Stimulated activated CD4-positive, alpha-beta T cell treated with anti-CD3 and anti-CD28 coated beads, Interleukin-12 subunit alpha, Interleukin-12 subunit beta, amount 100 ng/mL, for 48 hours (primary cell): Measurements from ENCODE around the gene HSPB6.

Experiments
- DNase-seq, 3 donors: peaks; one replicate each; pipeline ENCODE4 v3.0.0-alpha.2; 2020; ENCODE audit warnings: low read depth in 2 of 3, low spot score in 1 of 3

The HSPB6 gene

GRCh38 chr19:35767288-35768081 is 10.7 kb upstream of the HSPB6 start:
- no peak for DNase-seq

- no peak for DNase-seq
These were observed 9.8 kb upstream of the HSPB6 start for GRCh38 chr19:35766571-35767104.

- DNase-seq, result no peak
These were observed 7.8 kb upstream of the HSPB6 start for GRCh38 chr19:35764432-35765315.

- no peak for DNase-seq
These were observed 4.0 kb upstream of the HSPB6 start for GRCh38 chr19:35760711-35761349.

- no peak for DNase-seq
These were observed 2.9 kb upstream of the HSPB6 start for GRCh38 chr19:35759697-35760096.

- peak; percentile 96 to 99 (median 98) for DNase-seq
These were observed 1.1 kb upstream of the HSPB6 start, which contains the start of gene PROSER3 for GRCh38 chr19:35757749-35758608. Gene PROSER3 (plus strand): TSS chr19:35758176. CDS start chr19:35758216, 40 bp downstream.

- no peak for DNase-seq
These were observed 461 bp upstream of the HSPB6 start for GRCh38 chr19:35757231-35757748.

- peak in 2 of 3 donors; percentile 36 to 41 for DNase-seq
These were observed 1.1 kb downstream of the HSPB6 start for GRCh38 chr19:35755550-35756376.

GRCh38 chr19:35755131-35755549 is 1.7 kb downstream of the HSPB6 start:
- no peak for DNase-seq

GRCh38 chr19:35754370-35755130 is 2.3 kb downstream of the HSPB6 start:
- no peak for DNase-seq

GRCh38 chr19:35753634-35754369 is 3.0 kb downstream of the HSPB6 start:
- no peak for DNase-seq

GRCh38 chr19:35752746-35753350 is 4.0 kb downstream of the HSPB6 start:
- DNase-seq, result no peak

GRCh38 chr19:35751839-35752745 is 4.7 kb downstream of the HSPB6 start:
- DNase-seq, result no peak

- no peak for DNase-seq
These were observed 6.7 kb downstream of the HSPB6 start for GRCh38 chr19:35750167-35750566.

- DNase-seq, result peak; percentile 97 to 99 (median 98)
These were observed 8.5 kb downstream of the HSPB6 start, which contains the start of gene LIN37 for GRCh38 chr19:35748106-35749020. Gene LIN37 (plus strand): TSS chr19:35748576. CDS start chr19:35748725, 149 bp downstream.
